Measurements from ENCODE around the gene FCHSD2. TPM values are rescaled to one million over a fixed set of nuclear protein-coding genes. Genes with fewer than 3 reads are reported as not detected.
A peak's percentile ranks its signal among the peaks of the same experiment; 100 is the strongest.

Gene FCHSD2
- total RNA-seq, 3 donors from 2014 or later (not counting 1 experiment from before 2014, with no cell fraction given) = 39.4 to 59.1 (median 42.1) TPM

- no peak for ATAC-seq
- H3K27ac ChIP-seq (ENCODE audit: low read length) = no peak overlapping the region
- 40% methylated on average over 2 of the region's 6 CpGs for WGBS (ENCODE audit: insufficient coverage)
Observed at GRCh38 chr11:72805216-72805615, 336.9 kb downstream of the FCHSD2 start.

GRCh38 chr11:72802822-72803221 is 339.3 kb downstream of the FCHSD2 start:
- Histone ChIP-seq H3K36me3 (ENCODE audit: control insufficient read depth, insufficient read depth, low read length) (no peaks in the 10 kb centered on the region), H3K4me1 (ENCODE audit: control insufficient read depth, insufficient read depth, low read length) (peaks cover 5% of the 10 kb centered on the region), H3K4me3 (ENCODE audit: low read length) (no peak overlapping the region), H3K27ac (ENCODE audit: low read length) (no peak overlapping the region), H3K27me3 (ENCODE audit: control insufficient read depth, insufficient read depth, low read length) (no peaks in the 10 kb centered on the region), H3K9me3 (ENCODE audit: control insufficient read depth, insufficient read depth, low read length) (no peaks in the 10 kb centered on the region)
- no peak overlapping the region for H3K4me3 Mint-ChIP-seq
- no peaks in the 10 kb centered on the region for H3K36me3 Mint-ChIP-seq
- intact Hi-C loops (cut with micrococcal nuclease) = no loop called here
- DNase-seq = no peak
- H3K27ac Mint-ChIP-seq = no peak overlapping the region
- no peak for TF ChIP-seq CTCF (IDR thresholded peaks at IDR 0.05)
- WGBS (ENCODE audit: insufficient coverage) = 95% methylated on average over 3 of the region's 6 CpGs
- ATAC-seq = no peak
- no peaks in the 10 kb centered on the region for H3K9me3 Mint-ChIP-seq
- H3K27me3 Mint-ChIP-seq (ENCODE audit: low read depth in 2 of 2) = no peaks in the 10 kb centered on the region
- peaks cover 9 to 15% of the 10 kb centered on the region in 2 donors for H3K4me1 Mint-ChIP-seq

More at GRCh38 chr11:72805216-72805615, 336.9 kb downstream of the FCHSD2 start:
- Histone ChIP-seq H3K4me1 (ENCODE audit: control insufficient read depth, insufficient read depth, low read length) (peaks cover 9% of the 10 kb centered on the region), H3K4me3 (ENCODE audit: low read length) (no peak overlapping the region), H3K9me3 (ENCODE audit: control insufficient read depth, insufficient read depth, low read length) (no peaks in the 10 kb centered on the region), H3K27me3 (ENCODE audit: control insufficient read depth, insufficient read depth, low read length) (no peaks in the 10 kb centered on the region), H3K36me3 (ENCODE audit: control insufficient read depth, insufficient read depth, low read length) (peaks cover 4% of the 10 kb centered on the region)
- no peaks in the 10 kb centered on the region for H3K36me3 Mint-ChIP-seq
- H3K4me3 Mint-ChIP-seq = no peak overlapping the region
- DNase-seq = no peak
- intact Hi-C loops (cut with micrococcal nuclease) = no loop called here
- peaks cover 10 to 22% of the 10 kb centered on the region in 2 donors for H3K4me1 Mint-ChIP-seq
- no peaks in the 10 kb centered on the region for H3K9me3 Mint-ChIP-seq
- H3K27me3 Mint-ChIP-seq (ENCODE audit: low read depth in 2 of 2) = no peaks in the 10 kb centered on the region
- H3K27ac Mint-ChIP-seq = no peak overlapping the region
- no peak for TF ChIP-seq CTCF (IDR thresholded peaks at IDR 0.05)

GRCh38 chr11:72799441-72799840 is 342.7 kb downstream of the FCHSD2 start:
- Mint-ChIP-seq H3K9me3 (no peaks in the 10 kb centered on the region), H3K27me3 (ENCODE audit: low read depth in 2 of 2) (no peaks in the 10 kb centered on the region), H3K4me1 (peaks cover 4 to 6% of the 10 kb centered on the region in 2 donors), H3K4me3 (no peak overlapping the region), H3K27ac (no peak overlapping the region), H3K36me3 (no peaks in the 10 kb centered on the region)
- no peak for DNase-seq
- H3K9me3 ChIP-seq (ENCODE audit: control insufficient read depth, insufficient read depth, low read length) = no peaks in the 10 kb centered on the region
- no peaks in the 10 kb centered on the region for H3K36me3 ChIP-seq (ENCODE audit: control insufficient read depth, insufficient read depth, low read length)
- WGBS (ENCODE audit: insufficient coverage) = 75% methylated on average over 4 of the region's 4 CpGs
- no peak overlapping the region for H3K27ac ChIP-seq (ENCODE audit: low read length)
- no peak for ATAC-seq
- intact Hi-C loops (cut with micrococcal nuclease) = no loop called here
- no peak for TF ChIP-seq CTCF (IDR thresholded peaks at IDR 0.05)
- H3K27me3 ChIP-seq (ENCODE audit: control insufficient read depth, insufficient read depth, low read length) = no peaks in the 10 kb centered on the region
- no peak overlapping the region for H3K4me3 ChIP-seq (ENCODE audit: low read length)
- H3K4me1 ChIP-seq (ENCODE audit: control insufficient read depth, insufficient read depth, low read length) = peaks cover 3% of the 10 kb centered on the region

- Histone ChIP-seq H3K27me3 (ENCODE audit: control insufficient read depth, insufficient read depth, low read length) (no peaks in the 10 kb centered on the region), H3K4me3 (ENCODE audit: low read length) (no peak overlapping the region), H3K4me1 (ENCODE audit: control insufficient read depth, insufficient read depth, low read length) (peaks cover 10% of the 10 kb centered on the region), H3K27ac (ENCODE audit: low read length) (no peak overlapping the region), H3K9me3 (ENCODE audit: control insufficient read depth, insufficient read depth, low read length) (no peaks in the 10 kb centered on the region), H3K36me3 (ENCODE audit: control insufficient read depth, insufficient read depth, low read length) (no peaks in the 10 kb centered on the region)
- H3K4me1 Mint-ChIP-seq = peaks cover 15% of the 10 kb centered on the region in 2 donors
- WGBS (ENCODE audit: insufficient coverage) = 100% methylated on average over 1 of the region's 4 CpGs
- ATAC-seq (no peak), DNase-seq (no peak)
- peak overlapping the region in 1 of 2 donors; percentile 19 for H3K27ac Mint-ChIP-seq
- H3K4me3 Mint-ChIP-seq = no peak overlapping the region
- TF ChIP-seq CTCF (IDR thresholded peaks at IDR 0.05) = no peak
- no peaks in the 10 kb centered on the region for H3K36me3 Mint-ChIP-seq
- intact Hi-C loops (cut with micrococcal nuclease) = no loop called here
- H3K9me3 Mint-ChIP-seq = no peaks in the 10 kb centered on the region
- no peaks in the 10 kb centered on the region for H3K27me3 Mint-ChIP-seq (ENCODE audit: low read depth in 2 of 2)
Observed at GRCh38 chr11:72798361-72798760, 343.8 kb downstream of the FCHSD2 start.
